HUES6 (cell line): ENCODE data around the gene ARMC2.

Source experiments
- H3K27ac ChIP-seq: 2 replicates; pipeline ENCODE4 v1.7.0; 2013; ENCODE audit warnings: low read depth, mild to moderate bottlenecking, low read length, inconsistent platforms
- H3K27me3 ChIP-seq: 2 replicates; pipeline ENCODE4 v1.6.1; 2013; ENCODE audit warnings: low read length; ENCODE audit not compliant: control insufficient read depth, insufficient read depth
- H3K36me3 ChIP-seq: 2 replicates; pipeline ENCODE4 v1.6.1; 2013; ENCODE audit warnings: low read length; ENCODE audit not compliant: control insufficient read depth, insufficient read depth
- H3K4me1 ChIP-seq: 2 replicates; pipeline ENCODE4 v1.6.1; 2013; ENCODE audit warnings: low read length; ENCODE audit not compliant: control insufficient read depth, insufficient read depth
- H3K4me3 ChIP-seq: 2 replicates; pipeline ENCODE4 v1.5.1; 2013; ENCODE audit warnings: low read depth, low read length
- H3K9ac ChIP-seq: one replicate; pipeline ENCODE4 v1.6.1; 2013; ENCODE audit warnings: mild to moderate bottlenecking, low read length
- H3K9me3 ChIP-seq: 2 replicates; pipeline ENCODE4 v1.6.1; 2013; ENCODE audit warnings: low read depth, low read length; ENCODE audit not compliant: control insufficient read depth, insufficient read depth

ARMC2 gene

GRCh38 chr6:108872575-108872974, 24.4 kb downstream of the ARMC2 start:
- no peak overlapping the region for H3K9ac ChIP-seq
- H3K9me3 ChIP-seq, result no peaks in the 10 kb centered on the region
- H3K4me1 ChIP-seq, result peaks cover 25% of the 10 kb centered on the region
- H3K4me3 ChIP-seq, result no peak overlapping the region
- H3K27ac ChIP-seq, result no peak overlapping the region
- H3K36me3 ChIP-seq, result no peaks in the 10 kb centered on the region
- no peaks in the 10 kb centered on the region for H3K27me3 ChIP-seq

GRCh38 chr6:108873251-108873650, 25.0 kb downstream of the ARMC2 start:
- Histone ChIP-seq H3K9me3 (no peaks in the 10 kb centered on the region), H3K27me3 (no peaks in the 10 kb centered on the region), H3K27ac (no peak overlapping the region), H3K9ac (no peak overlapping the region), H3K36me3 (no peaks in the 10 kb centered on the region), H3K4me1 (peaks cover 25% of the 10 kb centered on the region), H3K4me3 (no peak overlapping the region)

- no peaks in the 10 kb centered on the region for H3K27me3 ChIP-seq
- H3K4me3 ChIP-seq, result no peak overlapping the region
- H3K4me1 ChIP-seq, result peaks cover 25% of the 10 kb centered on the region
- H3K36me3 ChIP-seq, result no peaks in the 10 kb centered on the region
- H3K9me3 ChIP-seq, result no peaks in the 10 kb centered on the region
- no peak overlapping the region for H3K9ac ChIP-seq
- no peak overlapping the region for H3K27ac ChIP-seq
Measured at GRCh38 chr6:108873971-108874370, 25.7 kb downstream of the ARMC2 start.

GRCh38 chr6:108874470-108875160, 26.4 kb downstream of the ARMC2 start:
- no peak overlapping the region for H3K27ac ChIP-seq
- H3K4me1 ChIP-seq, result peaks cover 25% of the 10 kb centered on the region
- H3K9me3 ChIP-seq, result no peaks in the 10 kb centered on the region
- no peaks in the 10 kb centered on the region for H3K36me3 ChIP-seq
- no peak overlapping the region for H3K4me3 ChIP-seq
- no peak overlapping the region for H3K9ac ChIP-seq
- H3K27me3 ChIP-seq, result no peaks in the 10 kb centered on the region

GRCh38 chr6:108875161-108875555, 26.9 kb downstream of the ARMC2 start:
- Histone ChIP-seq H3K27ac (no peak overlapping the region), H3K9me3 (no peaks in the 10 kb centered on the region), H3K36me3 (no peaks in the 10 kb centered on the region), H3K4me1 (peaks cover 25% of the 10 kb centered on the region), H3K4me3 (no peak overlapping the region), H3K9ac (no peak overlapping the region), H3K27me3 (no peaks in the 10 kb centered on the region)

GRCh38 chr6:108877046-108877751, 29.0 kb downstream of the ARMC2 start:
- peaks cover 12% of the 10 kb centered on the region for H3K4me1 ChIP-seq
- H3K27me3 ChIP-seq, result no peaks in the 10 kb centered on the region
- no peaks in the 10 kb centered on the region for H3K36me3 ChIP-seq
- no peaks in the 10 kb centered on the region for H3K9me3 ChIP-seq
- no peak overlapping the region for H3K4me3 ChIP-seq
- no peak overlapping the region for H3K9ac ChIP-seq
- no peak overlapping the region for H3K27ac ChIP-seq

- H3K9ac ChIP-seq, result no peak overlapping the region
- no peaks in the 10 kb centered on the region for H3K9me3 ChIP-seq
- 0 out of 2 replicates have a peak, but pooled peaks cover under 1% of the 10 kb centered on the region for H3K4me1 ChIP-seq
- no peak overlapping the region for H3K27ac ChIP-seq
- no peaks in the 10 kb centered on the region for H3K36me3 ChIP-seq
- H3K27me3 ChIP-seq, result no peaks in the 10 kb centered on the region
- H3K4me3 ChIP-seq, result no peak overlapping the region
Measured at GRCh38 chr6:108878942-108879341, 30.7 kb downstream of the ARMC2 start.

GRCh38 chr6:108883172-108883571, 35.0 kb downstream of the ARMC2 start:
- no peaks in the 10 kb centered on the region for H3K9me3 ChIP-seq
- H3K4me3 ChIP-seq, result no peak overlapping the region
- H3K9ac ChIP-seq, result no peak overlapping the region
- no peak overlapping the region for H3K27ac ChIP-seq
- H3K4me1 ChIP-seq, result no peaks in the 10 kb centered on the region
- H3K27me3 ChIP-seq, result no peaks in the 10 kb centered on the region
- H3K36me3 ChIP-seq, result no peaks in the 10 kb centered on the region

- H3K4me1 ChIP-seq, result no peaks in the 10 kb centered on the region
- H3K36me3 ChIP-seq, result no peaks in the 10 kb centered on the region
- no peaks in the 10 kb centered on the region for H3K27me3 ChIP-seq
- no peak overlapping the region for H3K27ac ChIP-seq
- no peak overlapping the region for H3K4me3 ChIP-seq
- no peak overlapping the region for H3K9ac ChIP-seq
- H3K9me3 ChIP-seq, result no peaks in the 10 kb centered on the region
Measured at GRCh38 chr6:108884211-108885059, 36.2 kb downstream of the ARMC2 start.

GRCh38 chr6:108888052-108888451, 39.8 kb downstream of the ARMC2 start:
- Histone ChIP-seq H3K36me3 (no peaks in the 10 kb centered on the region), H3K9ac (no peak overlapping the region), H3K27ac (no peak overlapping the region), H3K4me1 (no peaks in the 10 kb centered on the region), H3K4me3 (no peak overlapping the region), H3K9me3 (no peaks in the 10 kb centered on the region), H3K27me3 (no peaks in the 10 kb centered on the region)

GRCh38 chr6:108888745-108889144, 40.5 kb downstream of the ARMC2 start:
- Histone ChIP-seq H3K27ac (no peak overlapping the region), H3K9me3 (no peaks in the 10 kb centered on the region), H3K27me3 (no peaks in the 10 kb centered on the region), H3K4me1 (no peaks in the 10 kb centered on the region), H3K4me3 (no peak overlapping the region), H3K36me3 (no peaks in the 10 kb centered on the region), H3K9ac (no peak overlapping the region)
